Measurements from ENCODE around the gene FOXA1. TPM values are rescaled to one million over a fixed set of nuclear protein-coding genes. Genes with fewer than 3 reads are reported as not detected.

The FOXA1 gene
- total and polyA plus RNA-seq, 9 of the 15 experiments (the other 6 are each of a cell fraction or from before 2014, with no cell fraction given) = 0.20 to 3.0 (median 1.3) TPM

- 5% methylated on average over 2 of the region's 2 CpGs for WGBS (ENCODE audit: insufficient coverage, low coverage, missing lambda C conversion rate)
- no peak for FAIRE-seq
Observed at GRCh38 chr14:37544407-37544806, 50.6 kb downstream of the FOXA1 start.

More at GRCh38 chr14:37544407-37544806, 50.6 kb downstream of the FOXA1 start:
- POLR2A ChIA-PET = no interaction called here
- Histone ChIP-seq H3K4me1 (replicated peaks in 1 of 2; ENCODE audit: control insufficient read depth in 2 of 2, insufficient read depth in 2 of 2, low read length in 2 of 2) (no peaks in the 10 kb centered on the region), H3K4me2 (ENCODE audit: insufficient read depth, low read length) (no peak overlapping the region), H2AFZ (ENCODE audit: low read depth, low read length) (no peak overlapping the region), H3K9me1 (ENCODE audit: control insufficient read depth, insufficient read depth, low read length) (no peaks in the 10 kb centered on the region), H3K27ac (ENCODE audit: extremely low read depth, low read depth, low read length) (no peak overlapping the region), H3K27me3 (ENCODE audit: control insufficient read depth in 2 of 2, insufficient read depth in 2 of 2, low read length in 2 of 2) (no peaks in the 10 kb centered on the region), H3K4me3 (no peak overlapping the region), H3K9ac (ENCODE audit: insufficient read depth in 1 of 2, low read depth in 2 of 2, low read length in 2 of 2) (no peak overlapping the region), H4K20me1 (replicated peaks; ENCODE audit: control insufficient read depth, insufficient read depth, low read length) (no peaks in the 10 kb centered on the region), H3K36me3 (ENCODE audit: control insufficient read depth, insufficient read depth, low read length) (no peaks in the 10 kb centered on the region), H3K9me3 (replicated peaks; ENCODE audit: control insufficient read depth, insufficient read depth, low read depth, low read length) (no peaks in the 10 kb centered on the region), H3K79me2 (ENCODE audit: control insufficient read depth, insufficient read depth, low read length) (no peaks in the 10 kb centered on the region)
- DNase-seq (ENCODE audit: extremely low read depth in 1 of 4, low spot score in 3 of 4) (no peak), ATAC-seq (no peak)
- BruUV-seq (replicated peaks) = no TSS peak
- intact Hi-C loops (cut with micrococcal nuclease) (no loop called here), in situ Hi-C loops (cut with MboI) (no loop called here)
- TF ChIP-seq NR2C2 (CRISPR knock-in tag; IDR thresholded peaks at IDR 0.05) (no peak), NR2C2 (tag; IDR thresholded peaks at IDR 0.05) (no peak), SLC30A9 (CRISPR knock-in tag; IDR thresholded peaks at IDR 0.05) (no peak), RERE (CRISPR knock-in tag; IDR thresholded peaks at IDR 0.05; ENCODE audit: borderline replicate concordance) (no peak)
- CTCF ChIA-PET (ENCODE audit: low intra/inter-chr PET ratio) = no interaction called here
